DMS53 treated with DMSO at 0.1 percent for 48 hours (cell line): ENCODE data around the gene CNTRL.
"Not testable (repeated sequence)": the region's sequence is repeated elsewhere in the genome, so short reads cannot be mapped to it uniquely, and the experiment has no call there.

ENCODE experiments used
- DNase-seq: peaks from one replicate; lab custom pipeline; 2025; ENCODE audit not compliant: unreplicated experiment; lab: John Stamatoyannopoulos, UW

CNTRL gene, protein sequence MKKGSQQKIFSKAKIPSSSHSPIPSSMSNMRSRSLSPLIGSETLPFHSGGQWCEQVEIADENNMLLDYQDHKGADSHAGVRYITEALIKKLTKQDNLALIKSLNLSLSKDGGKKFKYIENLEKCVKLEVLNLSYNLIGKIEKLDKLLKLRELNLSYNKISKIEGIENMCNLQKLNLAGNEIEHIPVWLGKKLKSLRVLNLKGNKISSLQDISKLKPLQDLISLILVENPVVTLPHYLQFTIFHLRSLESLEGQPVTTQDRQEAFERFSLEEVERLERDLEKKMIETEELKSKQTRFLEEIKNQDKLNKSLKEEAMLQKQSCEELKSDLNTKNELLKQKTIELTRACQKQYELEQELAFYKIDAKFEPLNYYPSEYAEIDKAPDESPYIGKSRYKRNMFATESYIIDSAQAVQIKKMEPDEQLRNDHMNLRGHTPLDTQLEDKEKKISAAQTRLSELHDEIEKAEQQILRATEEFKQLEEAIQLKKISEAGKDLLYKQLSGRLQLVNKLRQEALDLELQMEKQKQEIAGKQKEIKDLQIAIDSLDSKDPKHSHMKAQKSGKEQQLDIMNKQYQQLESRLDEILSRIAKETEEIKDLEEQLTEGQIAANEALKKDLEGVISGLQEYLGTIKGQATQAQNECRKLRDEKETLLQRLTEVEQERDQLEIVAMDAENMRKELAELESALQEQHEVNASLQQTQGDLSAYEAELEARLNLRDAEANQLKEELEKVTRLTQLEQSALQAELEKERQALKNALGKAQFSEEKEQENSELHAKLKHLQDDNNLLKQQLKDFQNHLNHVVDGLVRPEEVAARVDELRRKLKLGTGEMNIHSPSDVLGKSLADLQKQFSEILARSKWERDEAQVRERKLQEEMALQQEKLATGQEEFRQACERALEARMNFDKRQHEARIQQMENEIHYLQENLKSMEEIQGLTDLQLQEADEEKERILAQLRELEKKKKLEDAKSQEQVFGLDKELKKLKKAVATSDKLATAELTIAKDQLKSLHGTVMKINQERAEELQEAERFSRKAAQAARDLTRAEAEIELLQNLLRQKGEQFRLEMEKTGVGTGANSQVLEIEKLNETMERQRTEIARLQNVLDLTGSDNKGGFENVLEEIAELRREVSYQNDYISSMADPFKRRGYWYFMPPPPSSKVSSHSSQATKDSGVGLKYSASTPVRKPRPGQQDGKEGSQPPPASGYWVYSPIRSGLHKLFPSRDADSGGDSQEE (N-terminal part only)

DNA sequence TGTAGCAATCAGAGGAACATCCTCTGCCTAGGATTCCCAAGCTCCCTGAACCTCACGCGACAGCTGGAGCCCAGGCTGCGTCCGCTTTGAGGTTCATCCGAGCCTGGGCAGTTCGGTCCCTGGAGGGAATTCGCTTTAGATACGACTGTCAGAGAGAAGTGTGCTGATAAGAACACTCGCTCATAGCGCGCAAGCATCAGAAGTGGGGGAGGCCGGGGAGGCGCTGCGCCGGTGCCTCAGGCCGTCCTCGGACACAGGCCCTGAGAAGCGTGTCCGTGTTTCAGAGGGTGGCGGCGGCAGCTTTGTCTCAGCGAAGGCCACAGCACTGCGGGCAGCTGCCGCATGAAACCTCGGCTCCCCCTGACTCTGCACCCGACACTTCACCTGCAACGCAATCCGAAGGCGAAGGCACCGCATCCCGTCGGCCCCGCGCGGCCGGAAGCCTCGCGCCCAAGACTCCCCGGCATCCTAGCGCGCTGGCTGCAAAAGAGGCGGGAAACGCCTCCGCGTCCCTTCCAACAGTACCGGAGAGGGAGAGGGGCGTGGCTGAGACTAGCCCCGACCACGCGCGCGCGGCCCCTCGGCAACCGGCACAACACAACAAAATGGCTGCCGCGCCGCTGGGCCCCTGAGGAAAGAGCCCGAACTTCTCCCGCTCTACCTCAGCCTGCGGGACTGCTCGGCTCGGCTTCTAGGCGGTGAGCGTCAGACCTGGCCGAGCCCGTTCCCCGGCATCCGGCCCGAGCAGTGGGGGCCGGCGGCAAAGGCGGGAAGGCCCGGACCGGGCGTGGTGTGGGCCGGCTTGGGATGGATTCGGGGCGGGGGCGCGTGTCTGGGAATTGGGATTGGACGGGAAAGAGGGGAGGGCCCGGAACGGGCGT is at the start of gene CNTRL:
TSS of gene CNTRL (plus strand) at position 586 of the 881 bp plus-strand sequence. CDS start 13,372 bp downstream, outside the sequence.
- DNase-seq, result peak; percentile 91

DNA sequence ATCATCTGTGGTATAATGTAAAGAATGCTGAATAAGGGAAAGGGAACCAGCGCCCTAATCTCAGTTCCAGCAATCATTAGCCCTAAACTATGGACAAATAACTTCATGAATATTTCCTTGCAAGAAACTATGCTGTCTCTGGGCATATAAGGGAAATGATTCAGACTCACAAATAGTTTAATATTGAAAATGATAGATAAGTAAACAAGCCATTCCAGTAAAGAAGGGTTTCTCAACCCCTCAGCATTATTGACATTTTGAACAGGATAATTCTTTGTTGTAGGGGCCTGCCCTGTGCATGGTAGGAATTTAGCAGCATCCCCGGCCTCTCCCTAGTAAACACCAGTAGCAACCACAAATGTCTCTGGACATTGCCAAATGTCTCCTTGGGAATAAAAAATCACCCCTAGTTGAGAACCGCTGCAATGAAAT is 48.5 kb upstream of the CNTRL start:
- no peak for DNase-seq

DNA sequence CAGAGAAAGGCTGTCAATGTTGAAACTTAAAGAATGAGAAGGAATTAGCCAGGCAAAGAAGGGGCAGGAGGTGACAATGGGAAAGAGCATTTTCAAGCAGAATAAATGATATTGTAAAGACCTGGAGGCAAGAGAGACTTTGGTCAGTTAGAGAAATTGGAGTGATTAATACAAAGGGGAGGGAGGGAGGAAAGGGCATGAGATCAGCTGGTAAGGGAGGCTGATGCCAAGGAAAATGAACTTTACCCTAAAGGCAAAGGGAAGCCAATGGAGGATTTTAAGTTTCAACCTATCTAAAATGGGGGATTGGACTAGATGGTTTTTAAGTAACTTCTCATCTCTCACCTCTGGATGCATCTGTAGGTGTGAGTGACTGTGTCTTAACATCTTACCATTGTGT is 48.0 kb upstream of the CNTRL start:
- no peak for DNase-seq

DNA sequence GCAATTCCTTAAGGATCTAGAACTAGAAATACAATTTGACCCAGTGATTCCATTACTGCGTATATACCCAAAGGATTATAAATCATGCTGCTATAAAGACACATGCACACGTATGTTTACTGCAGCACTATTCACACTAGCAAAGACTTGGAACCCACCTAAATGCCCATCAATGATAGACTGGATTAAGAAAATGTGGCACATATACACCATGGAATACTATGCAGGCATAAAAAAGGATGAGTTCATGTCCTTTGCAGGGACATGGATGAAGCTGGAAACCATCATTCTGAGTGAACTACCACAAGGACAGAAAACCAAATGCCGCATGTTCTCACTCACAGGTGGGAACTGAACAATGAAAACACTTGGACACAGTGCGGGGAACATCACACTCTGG is 46.5 kb upstream of the CNTRL start:
- not testable (repeated sequence) for DNase-seq

DNA sequence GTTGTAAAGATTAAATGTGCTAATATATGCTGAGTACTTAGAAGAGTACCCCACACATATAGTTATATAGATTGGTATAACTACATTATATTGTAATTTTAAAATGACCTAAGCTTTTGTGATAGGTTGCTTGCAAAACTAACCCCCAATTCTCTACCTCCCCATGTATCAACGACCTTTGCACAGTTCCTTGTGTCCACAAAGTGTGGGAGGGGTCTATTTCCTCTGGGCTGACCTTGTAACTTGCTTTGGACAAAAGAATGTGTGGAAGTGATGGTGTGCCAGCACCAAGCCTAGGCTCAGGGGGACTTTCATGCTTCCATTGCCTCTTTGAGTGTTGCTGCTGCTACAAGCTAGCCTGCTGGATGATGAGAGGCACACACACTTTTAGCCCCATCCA is 45.3 kb upstream of the CNTRL start:
- DNase-seq, result no peak

DNA sequence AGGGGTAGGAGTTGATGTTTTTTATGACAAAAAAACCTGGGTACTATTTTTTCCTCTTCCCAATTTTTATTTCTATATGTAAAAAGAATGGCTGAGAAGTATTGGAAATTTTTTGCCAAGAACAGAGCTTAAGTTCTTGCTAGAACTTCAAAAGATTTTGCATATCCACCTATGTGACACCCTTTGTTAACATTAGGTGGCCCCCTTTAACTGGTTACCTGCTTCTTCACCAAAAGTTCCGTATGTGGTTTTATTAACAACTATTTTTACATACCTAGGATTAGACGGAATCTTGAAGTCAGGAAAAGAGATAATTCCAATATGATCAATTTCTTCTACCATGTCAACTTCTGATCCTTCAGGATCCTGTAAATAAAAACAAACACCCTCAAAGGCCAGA is 40.2 kb upstream of the CNTRL start:
- no peak for DNase-seq

DNA sequence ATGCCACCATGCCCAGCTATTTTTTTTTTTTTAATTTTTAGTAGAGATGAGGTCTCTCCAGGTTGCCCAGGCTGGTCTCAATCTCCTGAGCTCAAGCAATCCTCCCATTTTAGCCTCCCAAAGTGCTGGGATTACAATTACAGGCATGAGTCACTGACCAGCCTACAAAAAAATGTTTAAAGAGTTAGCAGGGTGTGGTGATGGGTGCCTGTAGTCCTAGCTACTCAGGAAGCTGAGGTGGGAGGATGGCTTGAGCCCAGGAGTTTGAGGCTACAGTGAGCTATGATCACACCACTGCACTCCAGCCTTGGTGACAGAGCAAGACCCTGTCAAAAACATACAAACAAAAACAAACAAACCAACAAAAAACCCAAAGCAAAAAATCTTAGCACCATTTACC is 39.0 kb upstream of the CNTRL start:
- DNase-seq, result not testable (repeated sequence)

DNA sequence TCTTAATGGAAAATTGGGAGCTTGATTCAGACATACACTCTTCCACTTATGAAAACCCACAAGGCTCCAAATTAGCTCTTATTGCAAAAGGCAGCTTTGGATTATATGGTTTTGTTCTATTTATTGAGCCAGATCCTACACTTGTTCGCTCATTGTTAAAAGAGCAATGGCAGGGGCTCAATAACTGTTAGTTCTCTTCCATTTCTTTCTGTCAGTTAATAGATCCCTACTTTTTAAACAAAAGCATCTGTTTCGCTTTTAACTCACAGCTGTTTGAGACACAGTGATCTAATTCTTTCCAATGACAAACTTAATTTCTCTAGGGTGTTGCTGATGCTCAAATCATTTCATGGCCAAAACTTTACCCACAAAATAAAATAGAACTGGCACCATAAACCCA is 36.4 kb upstream of the CNTRL start:
- no peak for DNase-seq

DNA sequence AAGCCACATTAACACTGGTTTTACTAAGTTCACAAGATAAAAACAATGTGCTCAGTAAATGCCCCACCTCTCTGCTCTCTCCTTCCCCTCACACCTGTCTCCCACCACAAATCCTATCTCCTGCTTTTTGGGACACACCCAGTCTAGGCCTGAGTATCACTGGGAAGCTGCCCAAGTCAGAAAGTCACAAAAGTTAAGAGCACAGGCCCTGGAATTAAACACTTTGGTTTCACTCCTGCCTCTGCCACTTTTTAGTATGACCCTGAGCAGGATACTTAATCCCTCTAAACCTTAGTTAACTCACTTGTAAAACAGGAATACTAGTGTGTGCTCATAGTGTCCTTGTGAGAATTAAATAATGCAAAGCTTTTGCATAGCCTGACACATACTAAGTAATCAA is 36.0 kb upstream of the CNTRL start:
- no peak for DNase-seq

DNA sequence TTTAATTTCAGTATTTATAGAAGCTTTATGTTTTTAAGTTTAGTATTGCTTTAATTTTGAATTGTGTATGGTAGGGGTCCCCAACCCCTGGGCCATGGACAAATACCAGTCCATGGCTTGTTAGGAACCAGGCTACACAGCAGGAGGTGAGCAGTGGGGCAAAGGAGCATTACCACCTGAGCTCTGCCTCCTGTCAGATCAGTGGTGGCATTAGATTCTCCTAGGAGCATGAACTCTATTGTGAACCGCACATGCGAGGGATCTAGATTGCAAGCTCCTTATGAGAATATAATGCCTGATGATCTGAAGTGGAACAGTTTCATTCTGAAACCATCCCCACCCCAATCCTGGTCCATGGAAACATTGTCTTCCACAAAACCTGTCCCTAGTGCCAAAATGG is 26.6 kb upstream of the CNTRL start:
- DNase-seq, result no peak

DNA sequence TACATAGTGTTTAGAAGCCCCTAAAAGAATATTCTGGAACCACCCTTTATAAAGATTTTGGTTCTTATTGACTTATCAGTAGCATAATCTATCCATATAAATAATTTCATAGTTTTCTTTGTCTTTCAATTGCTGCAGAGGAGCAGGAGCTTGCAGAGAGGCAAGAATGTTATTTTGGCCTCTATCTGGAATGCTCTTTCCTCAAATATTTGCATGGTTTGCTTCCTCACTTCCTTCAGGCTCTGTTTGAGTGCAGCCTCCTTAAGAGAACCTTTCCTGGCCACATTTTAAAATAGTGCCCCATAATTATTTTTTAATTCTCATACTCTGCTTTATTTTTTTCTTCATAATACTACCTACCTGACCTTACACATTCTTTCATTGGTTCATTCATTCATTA is 26.1 kb upstream of the CNTRL start:
- DNase-seq, result no peak

DNA sequence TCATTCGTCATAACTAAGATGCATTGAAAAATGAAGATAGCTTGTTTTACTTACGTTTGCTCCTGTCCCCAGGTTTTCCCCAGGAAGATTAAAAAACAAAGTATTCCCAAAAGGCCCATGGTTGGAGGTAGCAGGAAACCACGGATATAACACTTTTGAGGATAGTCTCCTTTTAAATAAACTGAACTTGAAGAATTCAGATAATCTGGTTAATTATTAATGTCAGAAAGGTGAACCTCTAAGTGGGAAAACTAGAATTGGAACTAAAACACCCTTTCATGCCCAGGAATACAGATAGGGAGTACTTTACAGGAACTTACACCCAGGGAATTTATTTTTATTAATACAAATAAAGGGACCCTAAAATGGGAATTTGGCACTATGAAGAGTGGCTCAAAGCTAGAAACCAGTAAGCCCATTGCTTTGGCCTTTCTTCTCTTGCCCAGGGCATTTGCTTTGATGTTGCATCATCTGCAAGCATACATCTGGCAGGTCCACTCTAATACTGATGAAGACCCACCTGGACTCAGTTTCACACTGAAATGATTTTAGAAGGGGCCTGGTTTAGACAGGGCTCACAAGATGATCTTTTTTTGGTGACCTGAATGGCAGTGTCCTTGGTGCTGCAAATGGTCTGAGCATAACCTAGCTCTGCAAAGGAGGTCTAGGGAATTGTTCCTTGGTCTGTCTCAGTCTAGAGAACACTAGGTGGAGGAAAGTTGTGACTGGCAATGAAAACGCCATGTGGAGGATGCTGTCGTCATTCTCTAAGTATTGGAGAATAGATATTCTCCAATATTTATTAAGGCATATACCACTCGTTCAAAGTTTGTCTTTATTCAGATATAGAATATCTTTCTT is 24.4 kb upstream of the CNTRL start, which contains the start of gene C5:
TSS of gene C5 (minus strand) at position 148 of the 861 bp plus-strand sequence. CDS start at position 119, 29 bp downstream.
- DNase-seq, result peak; percentile 71

DNA sequence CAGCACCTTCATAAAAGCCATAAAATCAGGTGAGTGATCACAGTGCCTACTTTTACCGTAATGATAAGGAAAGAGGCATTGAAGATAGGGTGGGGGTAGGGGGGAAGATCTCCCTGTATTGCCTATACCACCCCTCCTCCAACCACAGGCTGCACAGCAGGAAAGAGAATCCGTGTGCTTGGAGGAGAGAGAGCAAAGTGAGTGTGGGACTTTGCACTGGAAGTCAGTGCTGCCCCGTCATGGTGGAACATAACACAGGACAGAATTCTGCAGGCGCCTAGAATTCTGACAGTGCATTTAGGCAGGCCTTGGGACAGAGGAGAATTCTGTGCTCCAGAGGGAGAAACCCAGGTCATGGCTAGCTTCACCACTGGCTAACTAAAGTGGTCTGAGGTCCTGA is 21.2 kb upstream of the CNTRL start:
- no peak for DNase-seq

DNA sequence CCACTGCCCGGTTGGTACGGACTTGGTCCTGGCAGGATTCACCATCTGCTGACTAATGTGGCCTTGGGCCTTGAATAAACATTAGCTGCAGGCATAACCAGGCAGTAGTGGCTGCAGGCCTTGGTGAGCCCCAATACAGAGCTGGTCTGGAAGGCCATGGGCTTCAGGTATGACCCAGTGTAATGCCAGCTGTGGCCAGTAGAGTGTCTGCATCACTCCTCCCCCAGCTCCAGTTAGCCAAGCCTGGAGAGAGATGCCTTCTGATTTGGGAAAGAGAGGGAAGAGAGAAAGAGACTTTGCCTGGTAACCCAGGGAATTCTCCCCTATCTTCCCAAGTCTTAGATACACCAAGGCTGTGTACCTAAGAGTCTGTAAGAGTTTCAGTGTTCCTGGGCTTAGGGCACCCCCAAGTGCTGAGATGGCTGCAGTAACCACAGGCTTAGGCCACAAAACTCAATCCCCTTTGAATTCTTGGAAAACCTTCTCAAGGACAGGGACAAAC is 19.1 kb upstream of the CNTRL start:
- DNase-seq, result no peak

DNA sequence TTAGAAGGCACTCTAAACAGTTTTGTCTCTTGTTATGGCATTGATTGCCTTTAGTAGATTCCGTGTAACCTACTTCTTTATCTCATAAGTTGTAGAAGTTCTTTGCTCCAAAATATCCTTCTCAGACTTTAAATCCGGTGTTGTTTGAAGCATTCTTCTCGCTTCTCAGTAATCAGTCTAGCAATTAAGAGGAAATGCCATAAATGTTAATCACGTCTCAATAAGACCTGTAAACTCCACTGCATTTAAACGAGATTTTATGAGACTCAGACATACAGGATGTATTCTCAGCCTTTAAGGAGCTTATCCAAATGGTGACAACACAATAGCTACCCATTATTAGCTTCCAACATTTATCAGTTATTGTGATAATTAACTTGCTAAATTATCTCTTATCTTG is 16.9 kb upstream of the CNTRL start:
- no peak for DNase-seq

DNA sequence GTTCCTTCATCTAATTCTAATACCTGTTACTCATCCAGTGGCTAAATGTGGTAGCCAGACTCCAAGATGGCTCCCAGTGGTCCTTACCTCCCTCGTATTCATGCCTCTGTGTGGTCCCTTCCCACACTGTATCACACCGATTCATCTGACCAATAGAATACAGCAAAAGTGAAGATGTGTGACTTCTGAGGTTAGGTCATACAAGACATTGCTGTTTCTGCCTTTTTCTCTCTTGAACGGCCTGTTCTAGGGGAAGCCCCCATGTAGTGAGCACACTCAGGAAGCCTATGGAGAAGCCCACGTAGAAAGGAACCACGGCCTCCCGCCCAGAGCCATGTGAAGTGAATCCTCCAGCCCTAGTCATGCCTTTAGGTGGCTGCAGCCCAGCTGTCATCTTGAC is 15.2 kb upstream of the CNTRL start:
- no peak for DNase-seq

DNA sequence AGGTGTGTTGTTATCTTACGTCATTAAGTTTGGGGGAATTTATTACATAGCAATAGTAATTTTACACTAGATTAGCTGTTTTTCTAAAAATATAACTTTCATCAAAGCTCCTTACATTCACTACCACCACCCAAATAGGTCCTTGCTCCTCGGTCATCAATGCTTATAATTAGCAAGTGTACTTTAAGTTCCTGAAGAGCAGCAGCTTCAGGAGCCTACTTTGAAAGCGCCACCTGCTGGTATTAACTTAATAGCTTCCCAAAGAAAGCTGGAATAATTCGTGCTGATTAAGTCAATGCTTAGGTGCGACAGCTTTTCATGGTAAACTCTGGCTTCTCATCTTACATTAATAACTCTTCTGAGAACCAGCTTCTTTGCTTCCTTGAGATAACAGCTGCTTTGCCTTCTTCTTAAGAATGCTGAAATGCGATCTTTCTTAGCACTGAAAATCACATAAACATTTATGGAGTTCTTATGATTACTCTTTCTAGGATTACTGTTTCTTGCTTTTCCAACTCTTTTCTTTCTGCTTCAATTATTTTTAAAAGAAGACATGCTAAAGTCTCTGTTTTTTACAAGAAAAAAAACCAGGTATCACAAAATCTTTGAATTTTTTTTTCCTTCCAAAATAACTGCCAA is 14.6 kb upstream of the CNTRL start:
- peak; percentile 68 for DNase-seq

DNA sequence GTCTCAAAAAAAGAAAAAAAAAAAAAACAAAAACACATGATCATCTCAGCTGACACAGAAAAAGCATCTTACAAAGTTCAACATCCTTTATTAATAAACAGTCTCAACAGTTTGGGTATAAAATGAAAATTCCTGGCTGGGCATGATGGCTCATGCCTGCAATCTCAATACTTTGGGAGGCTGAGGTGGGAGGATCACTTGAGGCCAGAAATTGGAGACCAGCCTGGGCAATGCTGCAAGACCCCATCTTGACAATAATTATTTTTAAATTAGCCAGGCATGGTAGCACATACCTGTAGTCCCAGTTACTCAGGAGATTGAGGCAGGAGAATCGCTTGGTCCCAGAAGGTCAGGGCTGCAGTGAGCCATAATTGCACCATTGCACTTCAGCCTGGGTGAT is 7.9 kb upstream of the CNTRL start:
- DNase-seq, result no peak

DNA sequence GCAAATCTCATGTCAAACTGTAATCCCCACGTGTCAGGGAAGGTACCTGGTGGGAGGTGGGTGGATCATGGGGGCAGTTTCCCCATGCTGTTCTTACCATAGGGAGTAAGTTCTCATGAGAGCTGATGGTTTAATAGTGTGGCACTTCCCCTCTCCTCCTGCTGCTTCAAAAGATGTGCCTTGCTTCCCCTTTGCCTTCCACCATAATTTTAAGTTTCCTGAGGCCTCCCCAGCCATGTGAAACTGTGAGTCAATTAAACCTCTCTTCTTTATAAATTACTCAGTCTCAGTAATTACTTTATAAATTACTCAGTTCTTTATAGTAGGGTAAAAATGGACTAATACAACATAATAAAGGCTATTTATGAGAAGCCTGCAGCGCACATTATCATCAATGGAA is 7.1 kb upstream of the CNTRL start:
- no peak for DNase-seq
